Measurements from ENCODE around the gene SLC25A39.
"Not testable (repeated sequence)": the region's sequence is repeated elsewhere in the genome, so short reads cannot be mapped to it uniquely, and the experiment has no call there.

SLC25A39 gene

DNA sequence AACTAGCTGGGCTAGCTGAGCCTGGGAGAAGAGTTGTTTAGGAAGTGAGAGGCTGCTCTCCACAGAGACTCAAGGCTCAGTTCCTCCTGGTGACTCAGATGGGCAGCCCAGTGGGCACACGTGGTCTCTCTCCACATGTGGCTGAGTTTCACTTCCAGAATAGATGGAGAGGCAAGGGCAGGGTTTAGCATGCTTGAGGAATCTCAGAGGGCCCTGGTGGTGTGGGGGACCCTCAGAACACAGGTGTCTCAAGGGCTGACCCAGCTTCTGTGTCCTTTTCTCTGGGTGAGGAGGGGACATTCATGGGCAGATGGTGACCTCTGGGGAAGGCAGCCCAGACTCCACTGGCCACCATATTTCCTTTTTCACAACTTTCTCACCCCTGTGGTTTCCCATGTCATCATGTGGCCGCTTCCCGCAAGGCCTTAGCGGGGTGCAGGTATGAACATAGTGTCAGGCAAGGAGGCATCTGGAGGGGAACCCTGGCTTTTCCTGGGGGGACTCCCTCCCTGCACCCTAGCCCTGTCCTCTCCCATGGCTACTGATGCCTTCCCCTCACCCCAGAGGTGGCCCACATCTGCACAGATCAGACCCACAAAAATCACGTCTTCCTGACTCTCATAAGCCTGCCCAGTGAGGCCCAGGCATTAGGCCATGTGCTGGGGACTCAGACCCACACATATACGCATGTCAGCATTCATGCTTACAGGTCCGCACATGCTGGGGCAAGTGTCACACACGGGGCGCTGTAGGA is 23.8 kb upstream of the SLC25A39 start:
- peak; percentile 97 for DNase-seq (ENCODE audit: low read depth)
- TF ChIP-seq, protein P1, sequence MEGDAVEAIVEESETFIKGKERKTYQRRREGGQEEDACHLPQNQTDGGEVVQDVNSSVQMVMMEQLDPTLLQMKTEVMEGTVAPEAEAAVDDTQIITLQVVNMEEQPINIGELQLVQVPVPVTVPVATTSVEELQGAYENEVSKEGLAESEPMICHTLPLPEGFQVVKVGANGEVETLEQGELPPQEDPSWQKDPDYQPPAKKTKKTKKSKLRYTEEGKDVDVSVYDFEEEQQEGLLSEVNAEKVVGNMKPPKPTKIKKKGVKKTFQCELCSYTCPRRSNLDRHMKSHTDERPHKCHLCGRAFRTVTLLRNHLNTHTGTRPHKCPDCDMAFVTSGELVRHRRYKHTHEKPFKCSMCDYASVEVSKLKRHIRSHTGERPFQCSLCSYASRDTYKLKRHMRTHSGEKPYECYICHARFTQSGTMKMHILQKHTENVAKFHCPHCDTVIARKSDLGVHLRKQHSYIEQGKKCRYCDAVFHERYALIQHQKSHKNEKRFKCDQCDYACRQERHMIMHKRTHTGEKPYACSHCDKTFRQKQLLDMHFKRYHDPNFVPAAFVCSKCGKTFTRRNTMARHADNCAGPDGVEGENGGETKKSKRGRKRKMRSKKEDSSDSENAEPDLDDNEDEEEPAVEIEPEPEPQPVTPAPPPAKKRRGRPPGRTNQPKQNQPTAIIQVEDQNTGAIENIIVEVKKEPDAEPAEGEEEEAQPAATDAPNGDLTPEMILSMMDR (IDR thresholded peaks at IDR 0.05; ENCODE audit: insufficient read depth, low read depth, low read length, missing control alignments): no peak
- H3K4me3 ChIP-seq (ENCODE audit: low read length): no peak overlapping the region

DNA sequence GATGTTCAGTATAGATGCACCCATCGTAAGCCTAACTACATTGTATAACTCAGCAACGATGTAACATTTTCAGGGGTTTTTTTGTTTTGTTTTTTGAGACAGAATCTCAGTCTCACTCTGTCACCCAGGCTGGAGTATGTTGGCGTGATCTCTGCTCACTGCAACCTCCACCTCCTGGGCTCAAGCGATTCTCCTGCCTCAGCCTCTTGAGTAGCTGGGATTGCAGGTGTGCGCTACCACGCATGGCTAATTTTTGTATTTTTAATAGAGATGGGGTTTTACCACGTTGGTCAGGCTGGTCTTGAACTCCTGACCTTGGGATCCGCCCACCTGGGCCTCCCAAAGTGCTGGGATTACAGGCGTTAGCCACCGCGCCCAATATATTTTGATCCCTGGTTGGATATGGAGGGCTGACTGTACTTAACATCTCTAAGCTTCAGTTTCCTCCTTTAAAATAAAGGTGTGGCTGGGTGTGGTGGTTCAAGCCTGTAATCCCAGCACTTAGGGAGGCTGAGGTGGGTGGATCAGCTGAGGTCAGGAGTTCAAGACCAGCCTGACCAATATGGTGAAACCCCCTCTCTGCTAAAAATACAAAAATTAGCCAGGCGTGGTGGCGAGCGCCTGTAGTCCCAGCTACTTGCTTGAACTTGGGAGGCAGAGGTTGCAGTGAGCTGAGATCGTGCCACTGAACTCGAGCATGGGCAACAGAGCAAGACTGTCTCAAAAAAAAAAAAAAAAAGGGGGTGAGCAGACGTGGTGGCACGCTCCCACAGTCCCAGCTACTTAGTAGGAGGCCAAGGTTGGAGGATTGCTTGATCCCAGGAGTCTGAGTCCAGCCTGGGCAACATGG is 22.8 kb upstream of the SLC25A39 start:
- not testable (repeated sequence) for DNase-seq (ENCODE audit: low read depth); H3K4me3 ChIP-seq (ENCODE audit: low read length)

DNA sequence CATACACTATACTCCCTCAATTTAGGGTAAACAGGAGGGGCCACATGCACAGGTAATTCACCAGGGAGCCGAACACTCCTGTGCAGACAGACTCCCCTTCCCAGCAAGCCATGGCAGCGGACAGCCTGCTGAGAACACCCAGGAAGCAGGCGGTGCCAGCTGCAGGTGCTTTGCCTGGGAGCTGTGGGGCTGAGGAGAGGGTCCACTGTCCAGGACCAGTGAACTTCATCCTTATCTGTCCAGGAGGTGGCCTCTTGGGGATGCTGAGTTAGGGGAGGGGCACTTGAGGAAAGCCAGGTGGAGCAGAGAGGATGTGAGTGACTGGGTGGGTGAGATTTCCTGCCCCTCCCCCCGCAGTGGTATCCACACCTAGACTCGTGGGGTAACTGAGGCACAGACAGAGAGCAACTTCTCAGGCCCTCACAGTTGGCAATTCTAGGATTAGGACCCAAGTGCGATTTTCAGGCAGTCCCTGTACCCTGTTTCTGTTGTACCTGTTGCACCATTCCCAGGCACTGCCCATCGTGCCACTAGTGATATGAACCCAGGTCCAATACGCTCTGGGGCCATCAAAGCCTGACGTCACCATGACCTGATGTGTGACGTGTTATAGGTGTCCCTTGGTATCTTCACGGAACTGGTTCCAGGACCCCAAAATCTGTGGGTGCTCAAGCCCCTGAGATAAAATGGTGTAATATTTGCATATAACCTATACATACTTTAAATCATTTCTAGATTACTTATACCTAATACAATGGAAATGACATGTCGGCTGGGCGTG is 21.6 kb upstream of the SLC25A39 start:
- H3K4me3 ChIP-seq (ENCODE audit: low read length): peak overlapping the region; percentile 99
- DNase-seq (ENCODE audit: low read depth): no peak
- TF ChIP-seq, protein P1 (IDR thresholded peaks at IDR 0.05; ENCODE audit: insufficient read depth, low read depth, low read length, missing control alignments): no peak

DNA sequence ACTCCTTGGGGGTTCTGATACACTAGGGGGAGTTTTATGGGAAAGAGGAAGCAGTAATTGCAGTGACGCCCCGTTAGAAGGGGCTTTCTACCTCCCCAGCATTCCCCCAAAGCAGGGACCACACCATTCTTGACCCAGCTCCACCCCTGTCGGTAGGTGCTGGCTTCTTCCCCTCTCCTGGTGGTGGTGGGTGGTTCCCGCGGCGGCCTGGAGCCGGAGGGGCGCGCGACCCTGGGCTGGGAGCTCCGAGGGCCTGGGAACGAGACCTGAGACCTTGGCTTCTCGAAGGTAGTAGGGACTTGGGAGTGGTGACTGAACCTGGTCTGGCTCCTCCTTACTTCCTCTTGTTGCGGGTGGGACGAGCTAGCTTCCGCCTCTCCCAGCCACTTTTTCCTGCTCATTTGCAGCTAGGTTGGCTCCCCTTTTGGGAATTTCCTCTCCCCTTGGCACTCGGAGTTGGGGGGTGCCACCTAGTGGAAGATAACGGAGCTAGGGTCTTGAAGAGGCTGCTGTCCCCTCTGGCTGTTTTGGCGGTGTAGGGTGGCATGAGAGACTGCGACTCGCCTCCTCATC is 20.9 kb upstream of the SLC25A39 start:
- peak overlapping the region; percentile 99 for H3K4me3 ChIP-seq (ENCODE audit: low read length)
- peak; percentile 70 for DNase-seq (ENCODE audit: low read depth)
- TF ChIP-seq, protein P1 (IDR thresholded peaks at IDR 0.05; ENCODE audit: insufficient read depth, low read depth, low read length, missing control alignments): peak; percentile 40

DNA sequence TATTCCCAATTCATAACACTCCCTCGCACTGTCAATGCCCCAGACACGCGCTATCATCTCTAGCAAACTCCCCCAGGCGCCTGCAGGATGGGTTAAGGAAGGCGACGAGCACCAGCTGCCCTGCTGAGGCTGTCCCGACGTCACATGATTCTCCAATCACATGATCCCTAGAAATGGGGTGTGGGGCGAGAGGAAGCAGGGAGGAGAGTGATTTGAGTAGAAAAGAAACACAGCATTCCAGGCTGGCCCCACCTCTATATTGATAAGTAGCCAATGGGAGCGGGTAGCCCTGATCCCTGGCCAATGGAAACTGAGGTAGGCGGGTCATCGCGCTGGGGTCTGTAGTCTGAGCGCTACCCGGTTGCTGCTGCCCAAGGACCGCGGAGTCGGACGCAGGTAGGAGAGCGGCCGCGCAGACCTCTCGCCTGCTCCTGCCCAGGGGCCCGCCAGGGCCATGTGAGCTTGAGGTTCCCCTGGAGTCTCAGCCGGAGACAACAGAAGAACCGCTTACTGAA is 20.4 kb upstream of the SLC25A39 start, which contains the start of gene GRN:
Gene GRN, plus strand, starts transcription at position 364 of the 515 bp plus-strand sequence. CDS start 3,863 bp downstream, outside the sequence.
- peak; percentile 99 for DNase-seq (ENCODE audit: low read depth)
- TF ChIP-seq, protein P1 (IDR thresholded peaks at IDR 0.05; ENCODE audit: insufficient read depth, low read depth, low read length, missing control alignments): no peak
- peak within 1 kb of the TSS; percentile 99 for H3K4me3 ChIP-seq (ENCODE audit: low read length)

DNA sequence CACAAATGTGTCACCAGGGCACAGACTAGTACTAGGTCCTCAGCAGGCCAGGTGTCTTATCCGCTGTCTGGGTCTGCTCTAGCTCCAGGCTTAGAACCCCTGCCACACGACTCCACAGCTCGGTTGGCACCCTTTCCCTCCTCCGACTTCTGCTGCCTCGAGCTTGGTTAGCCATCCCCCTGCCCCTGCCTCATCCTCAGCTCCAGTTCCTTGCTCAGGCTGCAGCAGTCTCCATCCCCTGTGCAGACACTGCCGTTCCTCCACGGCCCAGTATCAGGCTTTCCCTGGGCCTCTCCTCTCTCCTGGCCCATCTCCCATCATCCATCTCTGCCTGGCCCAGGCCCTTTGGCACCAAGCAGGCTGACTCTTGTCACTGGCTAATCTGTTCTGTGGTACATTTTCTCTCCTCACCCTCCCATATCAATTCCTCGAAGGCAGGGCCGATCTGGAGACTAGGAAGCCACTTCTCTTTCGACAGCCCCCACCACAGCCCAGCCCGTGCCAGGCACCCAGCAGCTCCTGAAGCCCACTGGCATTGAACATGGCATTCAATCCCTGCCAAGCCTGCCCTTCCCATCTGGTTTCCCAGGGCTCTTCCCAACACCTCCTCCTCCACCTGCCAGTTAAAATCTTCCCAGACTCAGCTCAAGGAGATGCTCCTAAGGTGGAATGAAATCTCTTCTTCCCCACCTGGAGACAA is 19.0 kb upstream of the SLC25A39 start:
- TF ChIP-seq, protein P1 (IDR thresholded peaks at IDR 0.05; ENCODE audit: insufficient read depth, low read depth, low read length, missing control alignments): no peak
- no peak for DNase-seq (ENCODE audit: low read depth)

DNA sequence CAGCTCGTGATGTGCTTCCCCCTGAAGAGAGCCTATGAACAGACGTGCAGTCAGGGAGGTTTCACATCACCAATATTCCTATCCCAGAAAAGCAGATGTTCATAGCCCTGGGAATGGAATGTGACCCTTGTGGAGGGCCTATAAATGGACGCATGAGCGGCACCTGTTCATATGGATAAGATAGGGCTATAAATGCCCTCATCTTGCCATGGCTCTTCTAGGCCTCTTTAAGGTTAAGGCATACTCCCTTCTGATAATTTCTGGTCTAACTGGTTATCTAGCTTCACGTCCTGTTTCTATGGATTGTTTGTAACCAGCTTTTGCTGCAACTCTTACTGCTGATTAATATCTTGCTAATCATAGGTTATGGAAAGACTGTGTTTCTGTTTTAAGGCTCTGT is 15.9 kb upstream of the SLC25A39 start:
- not testable (repeated sequence) for H3K4me3 ChIP-seq (ENCODE audit: low read length)
- DNase-seq (ENCODE audit: low read depth): peak; percentile 45

More for the DNA sequence above, 19.0 kb upstream of the SLC25A39 start:
- no peak overlapping the region for H3K4me3 ChIP-seq (ENCODE audit: low read length)
